WTC11 (cell line): Measurements from ENCODE around the gene SH2B3.

Experiments used
- AFF4 ChIP-seq: sonication (generic); formaldehyde crosslinking; IDR thresholded peaks from 2 replicates; pipeline ENCODE4 v1.8.1; 2023; ENCODE audit warnings: mild to moderate bottlenecking, missing genetic modification reagents, borderline replicate concordance
- ATF1 ChIP-seq: sonication (generic); formaldehyde crosslinking; IDR thresholded peaks from 2 replicates; pipeline ENCODE4 v1.8.1; 2023; ENCODE audit warnings: mild to moderate bottlenecking, moderate library complexity, missing genetic modification reagents
- ATF3 ChIP-seq: sonication (generic); formaldehyde crosslinking; conservative IDR thresholded peaks from 2 replicates; pipeline ENCODE4 v1.8.1; 2022; ENCODE audit warnings: mild to moderate bottlenecking, missing genetic modification reagents
- CBFB ChIP-seq: sonication (generic); formaldehyde crosslinking; IDR thresholded peaks from 2 replicates; pipeline ENCODE4 v1.8.1; 2022; ENCODE audit warnings: mild to moderate bottlenecking, low read depth, missing genetic modification reagents
- CREB1 ChIP-seq: sonication (generic); formaldehyde crosslinking; IDR thresholded peaks from 2 replicates; pipeline ENCODE4 v1.8.0; 2023; ENCODE audit warnings: mild to moderate bottlenecking, missing genetic modification reagents
- CTCF ChIP-seq: fragments of 200-600 bp; IDR thresholded peaks from 2 replicates; pipeline ENCODE4 v1.8.0; 2022; ENCODE audit warnings: antibody characterized with exemption
- E2F5 ChIP-seq: sonication (generic); formaldehyde crosslinking; IDR thresholded peaks from 2 replicates; pipeline ENCODE4 v1.8.1; 2022; ENCODE audit warnings: mild to moderate bottlenecking, moderate library complexity, missing genetic modification reagents
- FOXJ3 ChIP-seq: sonication (generic); formaldehyde crosslinking; IDR thresholded peaks from 2 replicates; pipeline ENCODE4 v1.9.0; 2021; ENCODE audit warnings: missing genetic modification reagents, mild to moderate bottlenecking, borderline replicate concordance
- FOXK1 ChIP-seq: sonication (generic); formaldehyde crosslinking; IDR thresholded peaks from 2 replicates; pipeline ENCODE4 v1.8.0; 2022; ENCODE audit warnings: mild to moderate bottlenecking, moderate library complexity, missing genetic modification reagents
- NR1H2 ChIP-seq: sonication (generic); formaldehyde crosslinking; IDR thresholded peaks from 2 replicates; pipeline ENCODE4 v1.9.0; 2021; ENCODE audit warnings: mild to moderate bottlenecking, moderate library complexity, missing genetic modification reagents
- TF ChIP-seq, protein P1 (sequence below): sonication (generic); formaldehyde crosslinking; IDR thresholded peaks from 2 replicates; pipeline ENCODE4 v1.8.0; 2022; ENCODE audit warnings: mild to moderate bottlenecking, missing genetic modification reagents
- TF ChIP-seq, protein P2 (sequence below): sonication (generic); formaldehyde crosslinking; IDR thresholded peaks from 2 replicates; pipeline ENCODE4 v1.8.1; 2022; ENCODE audit warnings: low read depth, missing genetic modification reagents, borderline replicate concordance

DNA sequence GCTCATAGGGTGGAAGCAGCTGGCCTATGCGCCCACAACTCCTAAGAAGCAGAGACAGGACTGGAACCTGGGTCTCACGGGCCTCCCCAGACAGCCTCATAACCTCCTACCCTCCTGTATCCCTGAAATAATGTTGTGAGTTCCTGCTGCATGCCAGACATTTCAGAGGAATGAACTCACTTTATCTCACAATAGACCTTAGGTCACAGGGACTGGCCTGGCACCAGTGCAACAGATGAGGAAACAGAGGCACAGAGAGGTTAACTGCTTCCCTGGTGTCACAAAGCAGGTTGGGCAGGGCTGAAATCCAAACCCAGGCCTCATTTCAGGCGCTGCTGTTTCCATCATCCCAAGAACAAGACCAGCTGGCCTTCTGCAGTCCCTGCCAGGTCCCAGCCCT is 42.1 kb upstream of the SH2B3 start:
- TF ChIP-seq CTCF (no peak), CBFB (CRISPR knock-in tag) (no peak), NR1H2 (no peak), FOXK1 (CRISPR knock-in tag) (no peak), ATF1 (no peak), E2F5 (CRISPR knock-in tag) (no peak), AFF4 (CRISPR knock-in tag) (no peak), CREB1 (CRISPR knock-in tag) (no peak), ATF3 (CRISPR knock-in tag) (no peak), FOXJ3 (CRISPR knock-in tag) (no peak)
- TF ChIP-seq, protein P1, sequence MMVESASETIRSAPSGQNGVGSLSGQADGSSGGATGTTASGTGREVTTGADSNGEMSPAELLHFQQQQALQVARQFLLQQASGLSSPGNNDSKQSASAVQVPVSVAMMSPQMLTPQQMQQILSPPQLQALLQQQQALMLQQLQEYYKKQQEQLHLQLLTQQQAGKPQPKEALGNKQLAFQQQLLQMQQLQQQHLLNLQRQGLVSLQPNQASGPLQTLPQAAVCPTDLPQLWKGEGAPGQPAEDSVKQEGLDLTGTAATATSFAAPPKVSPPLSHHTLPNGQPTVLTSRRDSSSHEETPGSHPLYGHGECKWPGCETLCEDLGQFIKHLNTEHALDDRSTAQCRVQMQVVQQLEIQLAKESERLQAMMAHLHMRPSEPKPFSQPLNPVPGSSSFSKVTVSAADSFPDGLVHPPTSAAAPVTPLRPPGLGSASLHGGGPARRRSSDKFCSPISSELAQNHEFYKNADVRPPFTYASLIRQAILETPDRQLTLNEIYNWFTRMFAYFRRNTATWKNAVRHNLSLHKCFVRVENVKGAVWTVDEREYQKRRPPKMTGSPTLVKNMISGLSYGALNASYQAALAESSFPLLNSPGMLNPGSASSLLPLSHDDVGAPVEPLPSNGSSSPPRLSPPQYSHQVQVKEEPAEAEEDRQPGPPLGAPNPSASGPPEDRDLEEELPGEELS (CRISPR knock-in tag): no peak
- TF ChIP-seq, protein P2, sequence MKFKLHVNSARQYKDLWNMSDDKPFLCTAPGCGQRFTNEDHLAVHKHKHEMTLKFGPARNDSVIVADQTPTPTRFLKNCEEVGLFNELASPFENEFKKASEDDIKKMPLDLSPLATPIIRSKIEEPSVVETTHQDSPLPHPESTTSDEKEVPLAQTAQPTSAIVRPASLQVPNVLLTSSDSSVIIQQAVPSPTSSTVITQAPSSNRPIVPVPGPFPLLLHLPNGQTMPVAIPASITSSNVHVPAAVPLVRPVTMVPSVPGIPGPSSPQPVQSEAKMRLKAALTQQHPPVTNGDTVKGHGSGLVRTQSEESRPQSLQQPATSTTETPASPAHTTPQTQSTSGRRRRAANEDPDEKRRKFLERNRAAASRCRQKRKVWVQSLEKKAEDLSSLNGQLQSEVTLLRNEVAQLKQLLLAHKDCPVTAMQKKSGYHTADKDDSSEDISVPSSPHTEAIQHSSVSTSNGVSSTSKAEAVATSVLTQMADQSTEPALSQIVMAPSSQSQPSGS (CRISPR knock-in tag): no peak
